Measurements from ENCODE around the gene CAMK1D. TPM values are rescaled to one million over a fixed set of nuclear protein-coding genes. Genes with fewer than 3 reads are reported as not detected.

CAMK1D gene
- total RNA-seq, 1 donor from 2014 or later: 1.0 TPM

GRCh38 chr10:12518024-12518423 lies 168.7 kb downstream of the CAMK1D start:
- TF ChIP-seq, protein P1, sequence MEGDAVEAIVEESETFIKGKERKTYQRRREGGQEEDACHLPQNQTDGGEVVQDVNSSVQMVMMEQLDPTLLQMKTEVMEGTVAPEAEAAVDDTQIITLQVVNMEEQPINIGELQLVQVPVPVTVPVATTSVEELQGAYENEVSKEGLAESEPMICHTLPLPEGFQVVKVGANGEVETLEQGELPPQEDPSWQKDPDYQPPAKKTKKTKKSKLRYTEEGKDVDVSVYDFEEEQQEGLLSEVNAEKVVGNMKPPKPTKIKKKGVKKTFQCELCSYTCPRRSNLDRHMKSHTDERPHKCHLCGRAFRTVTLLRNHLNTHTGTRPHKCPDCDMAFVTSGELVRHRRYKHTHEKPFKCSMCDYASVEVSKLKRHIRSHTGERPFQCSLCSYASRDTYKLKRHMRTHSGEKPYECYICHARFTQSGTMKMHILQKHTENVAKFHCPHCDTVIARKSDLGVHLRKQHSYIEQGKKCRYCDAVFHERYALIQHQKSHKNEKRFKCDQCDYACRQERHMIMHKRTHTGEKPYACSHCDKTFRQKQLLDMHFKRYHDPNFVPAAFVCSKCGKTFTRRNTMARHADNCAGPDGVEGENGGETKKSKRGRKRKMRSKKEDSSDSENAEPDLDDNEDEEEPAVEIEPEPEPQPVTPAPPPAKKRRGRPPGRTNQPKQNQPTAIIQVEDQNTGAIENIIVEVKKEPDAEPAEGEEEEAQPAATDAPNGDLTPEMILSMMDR (conservative IDR thresholded peaks at IDR 0.05; ENCODE audit: low read depth, low read length): no peak
- DNase-seq (ENCODE audit: low read depth): no peak
- H3K4me3 ChIP-seq (ENCODE audit: low read depth, low read length): no peak overlapping the region

GRCh38 chr10:12521423-12521822 lies 172.1 kb downstream of the CAMK1D start:
- TF ChIP-seq, protein P1 (conservative IDR thresholded peaks at IDR 0.05; ENCODE audit: low read depth, low read length): no peak
- no peak for DNase-seq (ENCODE audit: low read depth)
- no peak overlapping the region for H3K4me3 ChIP-seq (ENCODE audit: low read depth, low read length)

DNA sequence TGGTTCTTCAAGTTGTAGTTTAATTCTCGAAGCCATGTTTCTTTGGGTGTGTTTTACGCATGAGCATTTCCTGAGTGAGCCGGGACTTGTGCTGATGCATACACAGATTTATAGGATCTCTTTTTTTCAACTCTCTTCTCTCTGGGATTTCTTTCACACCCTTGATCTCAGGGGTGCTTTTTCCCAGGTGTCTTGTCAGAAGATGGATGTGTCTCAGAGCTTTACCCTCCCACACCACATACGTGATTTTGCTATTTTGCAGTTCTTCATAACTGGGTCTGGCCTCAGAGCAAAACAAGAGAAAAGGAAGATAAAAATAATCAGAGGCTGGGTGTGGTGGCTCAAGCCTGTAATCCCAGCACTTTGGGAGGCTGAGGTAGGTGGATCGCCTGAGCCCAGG lies 177.0 kb downstream of the CAMK1D start:
- no peak for DNase-seq (ENCODE audit: low read depth)
- TF ChIP-seq, protein P1 (conservative IDR thresholded peaks at IDR 0.05; ENCODE audit: low read depth, low read length): no peak
- no peak overlapping the region for H3K4me3 ChIP-seq (ENCODE audit: low read depth, low read length)

DNA sequence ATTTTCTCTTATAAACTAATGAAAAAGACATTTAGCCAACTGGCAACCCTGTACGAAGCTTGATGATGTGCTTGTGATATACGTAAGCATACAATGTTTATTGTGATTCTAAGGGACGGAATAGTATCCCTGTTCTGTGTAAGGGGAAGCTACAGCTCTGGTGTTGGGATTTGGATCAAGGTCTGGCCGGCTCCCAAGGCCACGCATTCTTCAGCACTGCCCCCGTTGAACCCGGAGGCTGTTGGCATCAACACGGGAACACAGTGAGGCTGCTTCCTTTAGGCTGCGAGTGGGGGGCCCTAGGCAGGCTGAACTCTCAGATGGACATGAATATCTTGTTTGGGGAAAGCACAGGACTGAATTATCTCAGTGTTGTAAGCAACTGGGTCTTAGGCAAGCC lies 180.6 kb downstream of the CAMK1D start:
- H3K4me3 ChIP-seq (ENCODE audit: low read depth, low read length): no peak overlapping the region
- TF ChIP-seq, protein P1 (conservative IDR thresholded peaks at IDR 0.05; ENCODE audit: low read depth, low read length): no peak
- no peak for DNase-seq (ENCODE audit: low read depth)

DNA sequence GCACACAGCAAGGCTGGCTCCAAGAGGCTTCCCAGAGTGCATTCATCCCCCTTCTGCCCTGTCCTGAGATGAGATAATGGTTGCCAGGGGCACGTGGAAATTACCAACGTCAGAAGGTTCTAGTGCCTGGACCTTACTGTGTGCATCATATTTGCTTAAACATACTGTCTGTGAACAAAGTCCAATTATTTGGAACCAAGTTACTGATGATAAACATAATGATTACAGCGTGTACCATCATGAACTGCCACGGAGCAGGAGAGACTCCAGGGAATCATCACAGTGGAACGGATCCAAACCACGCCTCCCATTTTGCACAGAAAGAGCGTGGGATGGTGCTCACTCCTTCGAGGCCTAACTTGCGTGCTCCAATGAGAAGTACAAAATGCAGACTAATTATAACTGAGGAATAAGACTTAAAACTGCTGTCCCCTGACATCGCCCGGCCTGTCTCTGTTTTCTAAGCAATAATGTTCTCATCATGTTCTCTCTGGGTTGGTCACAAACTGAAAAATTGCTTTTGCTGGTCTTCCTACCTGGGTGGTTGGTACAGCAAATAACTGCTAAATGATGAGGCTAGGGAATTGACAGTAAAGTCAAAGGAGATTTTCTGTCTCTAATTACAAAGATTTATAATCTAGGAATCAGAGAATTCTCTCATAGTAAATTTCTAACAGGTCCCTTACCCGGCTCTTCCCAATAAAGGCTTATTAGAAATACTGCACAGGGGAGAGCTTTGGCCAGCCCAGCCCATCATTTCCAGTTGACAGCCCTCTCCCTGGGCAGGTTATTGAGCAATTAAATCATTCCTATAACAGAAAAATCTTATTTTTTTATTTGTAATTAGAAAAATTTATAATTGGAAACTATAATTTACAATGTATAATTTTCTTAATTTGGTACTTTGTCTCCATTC lies 182.2 kb downstream of the CAMK1D start:
- no peak overlapping the region for H3K4me3 ChIP-seq (ENCODE audit: low read depth, low read length)
- no peak for DNase-seq (ENCODE audit: low read depth)
- TF ChIP-seq, protein P1 (conservative IDR thresholded peaks at IDR 0.05; ENCODE audit: low read depth, low read length): no peak

DNA sequence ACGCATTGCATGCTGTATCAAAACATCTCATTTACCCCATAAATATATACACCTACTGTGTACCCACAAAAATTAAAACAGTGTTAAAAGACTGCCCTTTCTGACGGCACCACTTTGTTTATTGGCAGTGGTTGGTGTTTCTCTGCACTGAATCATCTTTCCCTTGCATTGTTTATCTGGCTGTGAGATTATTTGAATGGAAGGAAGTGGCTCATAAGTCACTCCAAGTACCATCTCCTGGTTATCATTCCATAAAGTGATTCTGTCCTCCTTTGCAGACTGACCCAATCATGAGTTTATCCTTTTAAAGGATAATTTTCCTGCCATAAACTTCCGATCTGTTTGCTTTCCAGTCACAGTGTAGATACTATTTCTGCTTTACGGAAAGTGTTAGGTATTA lies 183.8 kb downstream of the CAMK1D start:
- DNase-seq (ENCODE audit: low read depth): no peak
- TF ChIP-seq, protein P1 (conservative IDR thresholded peaks at IDR 0.05; ENCODE audit: low read depth, low read length): no peak
- H3K4me3 ChIP-seq (ENCODE audit: low read depth, low read length): no peak overlapping the region

DNA sequence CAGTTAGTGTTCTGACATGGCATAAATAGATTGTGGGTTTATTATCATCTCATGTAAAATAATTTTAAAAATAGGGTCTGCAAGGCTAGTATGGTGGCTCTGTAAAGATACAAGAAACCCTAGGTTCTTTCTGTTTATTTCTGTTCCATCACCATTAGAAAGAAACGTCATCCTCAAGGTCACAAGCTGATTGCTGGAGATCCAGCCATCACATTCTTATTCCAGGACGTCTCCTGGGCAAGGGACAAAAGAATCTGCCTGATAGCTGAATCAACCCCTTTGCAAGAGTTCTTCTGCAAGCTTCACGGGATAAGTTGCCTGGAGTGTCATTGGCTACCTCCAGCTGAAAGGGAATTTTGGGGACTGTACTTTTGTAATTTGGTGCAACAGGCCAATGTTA lies 184.4 kb downstream of the CAMK1D start:
- DNase-seq (ENCODE audit: low read depth): no peak
- TF ChIP-seq, protein P1 (conservative IDR thresholded peaks at IDR 0.05; ENCODE audit: low read depth, low read length): no peak
- H3K4me3 ChIP-seq (ENCODE audit: low read depth, low read length): no peak overlapping the region

Measured in epithelial cell of proximal tubule (primary cell).